Measurements from ENCODE around the gene SULT4A1.
"Not testable (repeated sequence)": the region's sequence is repeated elsewhere in the genome, so short reads cannot be mapped to it uniquely, and the experiment has no call there.

The SULT4A1 gene, protein sequence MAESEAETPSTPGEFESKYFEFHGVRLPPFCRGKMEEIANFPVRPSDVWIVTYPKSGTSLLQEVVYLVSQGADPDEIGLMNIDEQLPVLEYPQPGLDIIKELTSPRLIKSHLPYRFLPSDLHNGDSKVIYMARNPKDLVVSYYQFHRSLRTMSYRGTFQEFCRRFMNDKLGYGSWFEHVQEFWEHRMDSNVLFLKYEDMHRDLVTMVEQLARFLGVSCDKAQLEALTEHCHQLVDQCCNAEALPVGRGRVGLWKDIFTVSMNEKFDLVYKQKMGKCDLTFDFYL

DNA sequence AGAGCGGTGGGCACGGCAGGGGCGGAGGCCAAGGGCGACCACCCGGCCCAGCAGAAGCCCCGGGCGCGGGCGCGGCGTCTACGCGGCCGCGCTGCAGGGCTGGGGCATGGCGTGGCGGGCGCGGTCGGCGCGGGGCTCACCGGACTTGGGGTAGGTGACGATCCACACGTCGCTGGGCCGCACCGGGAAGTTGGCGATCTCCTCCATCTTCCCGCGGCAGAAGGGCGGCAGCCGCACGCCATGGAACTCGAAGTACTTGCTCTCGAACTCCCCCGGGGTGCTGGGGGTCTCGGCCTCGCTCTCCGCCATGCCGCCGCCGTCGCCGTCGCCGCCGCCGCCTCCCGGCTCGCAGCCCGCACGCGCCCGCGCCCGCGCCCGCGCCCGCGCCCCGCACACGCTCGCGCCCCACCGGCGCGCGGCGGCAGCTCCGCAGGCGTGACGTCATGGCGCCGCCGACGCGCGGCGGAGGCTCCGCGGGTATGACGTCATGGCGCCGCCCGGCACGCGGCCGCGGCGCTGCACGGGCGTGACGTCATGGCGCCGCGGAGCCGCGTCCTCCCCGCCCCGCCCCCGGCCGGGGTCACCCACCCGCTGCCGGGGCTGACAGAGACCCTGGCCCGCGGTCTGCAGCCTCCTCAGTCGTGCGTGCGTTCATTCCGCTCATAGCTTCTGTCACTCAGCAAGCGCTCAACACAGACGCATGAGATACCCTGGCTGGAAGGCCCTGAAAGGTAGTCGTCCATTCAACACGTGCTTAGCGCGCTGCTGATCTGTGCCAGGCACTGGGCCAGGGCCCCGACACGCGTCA, at the start of gene SULT4A1:
SULT4A1 (minus strand) TSS at position 440 of the 808 bp plus-strand sequence; CDS start at position 309, 131 bp downstream.
- DNase-seq (ENCODE audit: low read depth): no peak

DNA sequence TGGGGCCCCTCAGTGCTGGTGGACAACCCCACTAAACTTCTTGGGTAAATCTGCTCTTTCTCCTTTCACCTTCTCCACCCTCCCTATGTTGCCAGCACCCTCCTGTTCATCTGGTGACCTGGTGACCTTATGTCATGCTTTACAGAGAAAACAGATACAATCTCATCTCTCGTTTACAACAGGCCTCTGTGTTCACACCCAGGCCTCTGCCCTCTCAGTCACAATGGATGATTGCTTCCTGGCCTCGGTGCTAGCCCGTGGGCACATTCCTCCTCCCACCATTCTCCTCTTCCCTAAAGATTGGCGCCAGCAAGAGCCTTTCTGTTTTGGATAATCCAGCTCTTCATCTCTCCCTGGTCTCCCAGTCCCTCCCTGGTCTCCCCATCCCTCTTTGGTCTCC, 49.0 kb upstream of the SULT4A1 start:
- no peak for DNase-seq (ENCODE audit: low read depth)

DNA sequence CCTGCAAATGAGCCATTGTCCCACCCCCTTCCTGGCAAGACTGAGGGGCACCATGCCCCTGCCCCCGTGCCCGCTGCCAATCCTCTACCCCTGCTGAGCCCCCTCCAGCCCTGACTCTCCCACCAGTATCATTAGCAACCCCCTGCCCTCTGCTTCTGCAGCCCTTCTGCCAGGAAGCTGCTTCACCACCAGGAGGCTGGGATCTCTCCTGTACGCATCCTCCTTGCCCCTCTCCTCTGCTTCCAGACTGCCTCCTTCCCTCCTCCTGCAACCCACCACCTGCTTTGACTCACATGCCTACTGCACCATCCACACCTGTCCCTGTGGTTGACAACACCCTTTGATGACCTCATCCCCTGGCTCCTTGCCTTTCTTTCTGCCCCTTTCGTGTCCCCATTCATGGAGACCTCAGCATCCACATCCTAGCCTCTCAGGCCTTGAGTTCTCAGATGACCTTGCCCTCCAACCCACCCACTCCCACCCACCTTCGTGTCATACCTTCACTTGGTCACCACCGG, 47.9 kb upstream of the SULT4A1 start:
- DNase-seq (ENCODE audit: low read depth): no peak

DNA sequence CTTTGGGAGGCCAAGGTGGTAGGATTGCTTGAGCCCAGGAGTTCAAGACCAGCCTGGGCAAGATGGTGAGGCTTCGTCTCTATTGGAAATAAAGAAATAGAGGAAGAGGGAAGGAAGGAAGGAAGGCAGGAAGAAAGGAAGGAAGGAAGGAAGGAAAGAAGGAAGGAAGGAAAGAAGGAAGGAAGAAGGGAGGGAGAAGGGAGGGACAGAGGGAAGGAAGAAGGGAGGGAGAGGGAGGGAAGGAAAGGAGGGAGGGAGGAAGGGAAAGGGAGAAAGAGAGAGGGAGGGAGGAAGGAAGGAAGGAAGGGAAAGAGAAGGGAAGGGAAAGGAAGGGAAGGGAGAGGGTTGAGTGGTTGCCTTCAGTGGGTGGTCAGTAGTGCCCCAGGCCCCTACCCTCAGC, 47.4 kb upstream of the SULT4A1 start:
- DNase-seq (ENCODE audit: low read depth): no peak

DNA sequence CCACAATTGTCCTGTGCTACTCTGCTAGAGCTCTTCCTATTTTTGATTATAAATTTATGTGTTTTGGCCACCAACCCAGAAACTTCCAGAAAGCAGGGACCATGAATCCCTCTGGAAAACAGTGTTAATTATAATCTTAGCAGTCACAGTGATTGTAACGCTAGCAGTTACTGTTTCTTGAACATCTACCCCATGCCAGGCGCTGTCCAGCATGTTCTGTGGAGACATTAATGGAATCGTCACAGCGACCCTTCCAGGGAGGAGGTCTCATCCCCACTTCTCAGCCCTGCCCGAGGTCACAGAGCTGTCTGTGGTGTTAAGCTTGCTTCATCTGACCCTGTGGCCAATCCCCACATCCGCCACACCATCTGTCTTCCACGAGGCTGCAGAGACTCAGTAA, 43.4 kb upstream of the SULT4A1 start:
- DNase-seq (ENCODE audit: low read depth): no peak

DNA sequence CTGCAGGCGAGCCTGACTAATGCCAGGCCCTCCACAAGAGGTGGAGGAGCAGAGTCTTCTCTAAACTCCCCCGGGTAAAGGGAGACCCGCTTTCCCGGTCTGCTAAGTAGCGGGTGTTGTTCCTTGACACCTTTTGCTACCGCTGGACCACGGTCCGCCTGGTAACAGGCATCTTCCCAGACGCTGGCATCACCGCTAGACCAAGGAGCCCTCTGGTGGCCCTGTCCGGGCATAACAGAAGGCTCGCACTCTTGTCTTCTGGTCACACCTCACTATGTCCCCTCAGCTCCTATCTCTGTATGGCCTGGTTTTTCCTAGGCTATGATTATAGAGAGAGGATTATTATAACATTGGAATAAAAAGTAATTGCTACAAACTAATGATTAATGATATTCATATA, 42.1 kb upstream of the SULT4A1 start:
- DNase-seq (ENCODE audit: low read depth): not testable (repeated sequence)

DNA sequence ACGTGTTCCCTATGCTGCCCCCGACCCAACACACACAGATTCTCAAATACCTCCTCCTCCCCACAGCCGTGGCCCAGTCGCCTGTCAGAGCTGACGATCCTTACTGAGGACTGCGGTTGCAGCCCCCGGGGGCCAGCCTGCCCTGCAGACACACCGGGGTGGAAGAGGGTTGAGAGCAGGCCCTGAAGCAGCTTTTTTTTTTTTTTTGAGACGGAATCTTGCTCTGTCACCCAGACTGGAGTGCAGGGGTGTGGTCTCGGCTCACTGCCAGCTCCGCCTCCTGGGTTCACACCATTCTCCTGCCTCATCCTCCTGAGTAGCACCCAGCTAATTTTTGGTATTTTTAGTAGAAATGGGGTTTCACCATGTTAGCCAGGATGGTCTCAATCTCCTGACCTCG, 40.7 kb upstream of the SULT4A1 start:
- DNase-seq (ENCODE audit: low read depth): not testable (repeated sequence)

DNA sequence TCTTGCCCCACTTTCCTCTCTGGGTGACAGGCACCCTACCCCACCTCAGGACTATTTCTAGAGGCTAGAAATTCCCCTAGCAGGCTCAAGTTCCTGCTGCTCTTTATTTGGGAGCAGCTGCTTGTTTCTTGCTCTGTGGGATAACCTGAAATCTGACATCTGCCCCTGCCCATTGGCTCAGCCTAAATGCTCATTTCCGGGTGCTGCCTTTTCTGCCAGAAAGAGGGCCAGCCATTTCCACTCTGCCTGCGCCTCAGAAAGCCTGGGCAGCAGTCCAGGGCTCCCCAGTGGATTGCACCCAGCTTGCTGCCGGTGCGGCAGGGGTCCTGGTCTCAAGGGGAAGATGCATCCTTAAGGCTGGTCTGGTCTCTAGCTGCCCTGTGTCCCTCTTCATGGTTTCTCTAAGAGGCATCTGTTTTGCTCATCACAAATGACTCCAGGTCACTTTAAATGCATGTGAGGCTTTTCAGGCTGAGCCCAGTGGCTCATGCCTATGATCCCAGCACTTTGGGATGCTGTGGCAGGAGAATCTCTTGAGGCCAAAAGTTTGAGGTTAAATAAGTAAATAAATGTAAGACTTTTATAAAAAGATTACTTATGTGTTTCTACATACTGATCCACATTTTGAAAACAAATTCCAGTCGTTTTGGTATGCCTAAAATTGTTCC, 39.8 kb upstream of the SULT4A1 start:
- no peak for DNase-seq (ENCODE audit: low read depth)

DNA sequence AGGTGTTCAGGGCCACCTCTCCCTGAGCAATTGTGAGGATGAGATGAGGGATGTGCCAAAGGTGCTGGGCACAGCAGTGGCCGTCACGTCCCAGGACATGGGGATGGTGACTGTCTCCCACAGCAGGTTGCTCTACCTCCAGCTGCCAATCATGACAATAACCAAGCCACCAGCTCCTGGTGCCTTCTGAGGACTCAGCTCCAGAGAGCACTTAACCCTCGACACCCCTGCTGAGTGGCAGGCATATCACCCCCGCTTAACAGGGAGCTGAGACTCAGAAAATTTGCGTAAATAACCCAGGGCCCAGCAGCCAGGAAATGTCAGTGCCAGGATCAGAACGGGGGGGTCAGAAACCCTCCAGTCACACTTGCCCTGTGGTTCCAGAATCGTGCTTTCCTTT, 37.9 kb upstream of the SULT4A1 start:
- DNase-seq (ENCODE audit: low read depth): no peak

DNA sequence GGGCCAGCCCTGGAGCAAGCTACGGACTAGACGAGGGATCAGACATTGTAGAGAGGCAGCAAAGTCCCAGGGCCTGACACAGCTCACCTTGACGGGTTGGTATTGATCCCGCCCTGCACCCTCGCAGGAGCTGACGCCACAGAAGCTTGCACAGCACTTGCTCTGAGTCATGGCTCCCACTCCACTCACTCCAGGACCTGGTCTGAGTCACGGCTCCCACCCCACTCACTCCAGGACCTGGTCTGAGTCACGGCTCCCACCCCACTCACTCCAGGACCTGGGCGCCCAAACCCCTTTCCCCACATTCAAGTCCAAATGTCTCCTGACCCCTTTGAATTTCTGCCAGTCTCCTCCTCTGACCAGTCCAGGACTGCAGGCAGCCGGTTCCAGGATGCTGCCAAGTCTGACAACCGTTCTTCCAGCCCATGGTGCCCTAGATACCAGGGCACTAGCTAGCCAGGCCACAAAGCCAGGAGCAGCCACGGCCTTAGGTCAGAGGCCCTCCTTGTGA, 35.5 kb upstream of the SULT4A1 start:
- no peak for DNase-seq (ENCODE audit: low read depth)

DNA sequence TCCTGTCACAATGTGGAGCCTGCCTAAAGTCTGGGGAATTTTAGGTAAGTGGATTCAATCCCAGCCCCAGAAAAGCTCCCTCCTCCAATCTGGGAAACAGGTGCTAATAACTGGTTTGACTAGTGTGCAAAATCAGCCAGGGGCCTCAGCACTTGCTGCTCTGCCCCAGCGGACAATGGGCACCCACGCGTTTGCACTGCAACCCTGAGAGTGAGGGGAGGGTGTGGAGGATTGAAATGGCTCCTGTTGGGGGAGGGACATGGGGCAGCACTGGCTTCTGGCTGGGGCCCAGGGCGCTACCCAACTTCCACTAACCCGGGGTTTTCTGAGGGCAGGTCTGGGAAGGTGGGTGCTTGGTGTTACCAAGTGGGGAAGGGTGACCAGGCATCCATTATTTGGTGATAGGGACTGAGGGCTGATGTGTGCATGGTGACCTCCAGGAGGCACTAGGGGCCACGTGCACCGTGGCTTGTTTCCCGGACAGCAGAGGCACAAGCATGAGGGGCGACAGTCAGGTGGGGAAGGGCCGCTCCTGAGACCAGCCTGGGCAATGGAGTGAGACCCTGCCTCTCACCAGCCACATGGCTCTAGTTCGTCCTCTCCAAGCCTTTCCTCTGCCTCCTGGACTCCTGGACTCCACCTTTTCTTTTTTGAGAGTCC, 33.8 kb upstream of the SULT4A1 start:
- no peak for DNase-seq (ENCODE audit: low read depth)

DNA sequence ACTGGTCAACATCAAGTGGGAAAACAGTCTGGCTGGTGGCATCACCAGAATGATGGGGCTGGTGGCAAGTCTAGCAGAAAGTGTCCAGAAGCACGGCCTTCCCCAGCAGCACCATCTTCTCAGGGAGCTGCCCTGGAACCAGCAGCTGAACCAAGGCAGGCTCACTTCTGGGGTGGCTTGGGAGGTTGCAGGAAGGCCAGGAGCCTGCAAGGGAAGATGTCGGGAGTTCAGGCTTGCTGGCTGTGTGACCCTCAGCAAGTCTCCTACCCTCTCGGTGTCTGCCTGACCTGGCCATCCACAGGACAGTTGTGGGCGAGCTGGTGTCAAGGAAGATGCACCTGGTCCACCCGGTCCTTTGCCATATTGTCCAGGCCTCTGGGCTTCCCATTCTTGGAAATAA, 31.8 kb upstream of the SULT4A1 start:
- no peak for DNase-seq (ENCODE audit: low read depth)

DNA sequence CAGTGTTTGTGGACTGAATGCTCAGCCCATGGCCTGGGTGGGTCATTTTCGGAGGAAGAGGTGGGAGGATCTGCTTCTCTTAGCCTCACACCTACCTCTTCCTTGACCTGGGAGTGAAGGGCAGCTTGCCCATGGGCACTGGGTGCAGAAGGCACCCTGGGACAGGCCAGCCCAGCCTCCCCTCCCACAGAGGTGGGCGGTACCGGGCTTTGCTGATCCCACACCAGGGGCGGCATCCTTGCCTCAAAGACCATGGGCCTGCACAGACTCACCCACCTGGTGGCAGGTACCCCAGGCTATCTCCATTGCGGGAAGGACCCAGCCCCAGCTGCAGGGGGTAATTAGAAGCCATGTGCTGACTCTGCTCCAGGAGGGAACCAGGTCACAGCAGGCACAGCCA, 31.0 kb upstream of the SULT4A1 start:
- no peak for DNase-seq (ENCODE audit: low read depth)

DNA sequence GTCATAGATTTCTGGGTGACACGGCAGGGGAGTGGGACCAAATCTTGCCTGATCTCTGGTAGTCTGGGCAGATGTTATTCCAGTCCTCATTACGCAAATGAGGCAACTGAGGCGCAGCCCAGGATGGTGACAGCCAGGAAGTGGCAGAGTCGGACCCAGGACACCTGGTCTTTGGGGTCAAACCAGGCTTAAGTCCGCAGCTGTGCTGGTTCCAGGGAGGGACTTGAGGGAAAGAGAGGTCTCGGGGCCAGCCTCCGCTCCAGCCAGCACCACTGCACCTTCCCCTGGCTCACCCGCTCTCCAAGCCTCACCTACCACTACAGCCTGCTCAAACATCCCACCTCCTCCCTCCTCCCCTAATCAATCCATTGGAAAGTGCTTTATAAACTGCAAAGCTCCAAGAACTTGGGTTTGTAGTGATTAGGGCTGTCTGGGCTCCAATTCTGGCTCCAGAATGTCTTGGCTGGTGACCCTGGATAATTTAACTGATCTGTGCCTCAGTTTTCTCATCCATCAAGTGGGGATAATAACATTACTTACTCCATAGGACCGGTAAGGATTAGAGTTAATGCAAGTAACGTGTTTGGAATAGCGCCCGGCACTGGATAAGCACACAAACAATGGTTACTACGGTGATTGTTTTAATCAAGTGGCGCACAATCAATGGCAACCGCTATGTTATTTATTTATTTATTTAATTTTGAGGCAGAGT, 30.0 kb upstream of the SULT4A1 start:
- DNase-seq (ENCODE audit: low read depth): no peak

DNA sequence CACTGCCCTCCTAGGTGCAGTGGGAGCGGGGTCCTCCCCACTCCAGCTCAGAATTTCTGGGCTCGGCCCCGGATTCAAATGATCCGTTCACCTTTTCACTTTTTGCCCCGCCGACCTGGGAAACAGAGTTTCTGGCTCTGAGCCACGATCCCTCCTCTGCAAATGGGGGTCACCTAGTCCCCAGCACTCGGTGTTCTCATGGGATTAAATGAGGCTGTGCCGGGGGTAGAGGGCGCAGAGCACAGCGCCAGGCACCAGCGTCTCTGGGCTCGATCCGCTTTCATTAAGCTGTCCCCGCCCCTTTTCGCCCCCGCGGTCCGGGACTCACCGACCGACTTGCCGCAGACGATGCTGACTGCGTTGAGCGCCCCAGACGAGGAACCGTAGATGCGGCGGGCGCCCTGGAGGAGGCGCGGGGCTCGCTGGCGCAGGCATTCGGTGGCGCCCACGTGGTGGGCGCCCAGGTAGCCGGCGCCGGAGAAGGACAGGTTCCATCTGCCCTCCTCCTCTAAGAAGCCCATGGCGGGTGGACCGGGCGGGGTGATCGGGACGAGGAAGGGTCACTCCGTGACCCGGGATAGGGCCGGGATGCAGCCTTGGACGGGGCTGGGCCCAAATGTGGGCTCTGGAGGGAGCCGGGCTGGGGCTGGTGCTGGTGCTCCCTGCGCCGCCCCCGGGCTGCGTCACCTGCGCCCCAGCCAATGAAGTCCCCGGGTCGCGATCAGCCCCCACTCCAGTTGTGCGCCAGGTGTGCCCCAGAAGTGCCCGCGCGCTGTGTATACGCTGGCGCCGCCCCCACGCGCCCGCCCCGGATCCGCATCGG, 29.3 kb upstream of the SULT4A1 start, which contains the start of gene PNPLA5:
PNPLA5 (minus strand) TSS at position 654 of the 823 bp plus-strand sequence; CDS start at position 521, 133 bp downstream.
- DNase-seq (ENCODE audit: low read depth): no peak

DNA sequence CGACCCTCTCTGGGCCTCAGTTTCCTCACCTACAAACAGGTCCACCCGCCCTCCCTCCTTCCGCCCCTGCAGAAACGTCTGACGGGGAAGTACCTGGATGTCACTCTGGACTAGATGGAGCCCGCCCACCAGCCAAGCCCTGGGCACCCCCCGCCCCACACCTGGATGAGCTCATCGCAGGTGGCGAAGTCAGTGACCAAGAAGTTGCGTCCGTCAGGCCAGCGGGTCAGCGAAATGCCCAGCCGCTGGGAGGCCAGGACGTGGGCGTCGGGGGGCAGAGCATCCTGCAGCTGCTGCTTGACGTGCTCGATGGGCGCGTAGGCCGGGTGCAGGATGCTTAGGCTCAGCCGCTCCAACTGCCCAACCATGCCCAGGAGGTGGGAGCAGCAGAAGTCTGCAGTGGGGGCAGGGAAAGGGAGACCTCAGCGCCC, 28.6 kb upstream of the SULT4A1 start:
- no peak for DNase-seq (ENCODE audit: low read depth)

DNA sequence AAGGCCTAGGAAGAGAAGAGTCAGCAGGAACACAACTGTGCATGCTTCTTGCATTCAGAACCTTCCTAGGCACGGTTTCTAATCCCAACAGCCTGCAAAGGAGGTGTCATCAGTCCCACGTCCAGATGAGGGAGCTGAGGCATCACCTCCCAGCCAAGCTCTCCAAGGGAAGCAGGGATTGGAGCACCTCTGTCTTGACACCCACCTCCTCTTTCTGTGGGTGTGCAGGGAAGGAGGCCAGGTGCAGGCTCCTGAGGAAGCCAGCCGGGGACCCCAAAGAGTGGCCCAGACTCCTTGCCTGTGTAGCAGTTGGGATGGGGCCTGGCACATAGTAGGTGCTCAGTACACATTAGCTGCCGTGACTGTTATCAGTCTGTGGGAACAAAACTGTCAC, 27.5 kb upstream of the SULT4A1 start:
- DNase-seq (ENCODE audit: low read depth): no peak

DNA sequence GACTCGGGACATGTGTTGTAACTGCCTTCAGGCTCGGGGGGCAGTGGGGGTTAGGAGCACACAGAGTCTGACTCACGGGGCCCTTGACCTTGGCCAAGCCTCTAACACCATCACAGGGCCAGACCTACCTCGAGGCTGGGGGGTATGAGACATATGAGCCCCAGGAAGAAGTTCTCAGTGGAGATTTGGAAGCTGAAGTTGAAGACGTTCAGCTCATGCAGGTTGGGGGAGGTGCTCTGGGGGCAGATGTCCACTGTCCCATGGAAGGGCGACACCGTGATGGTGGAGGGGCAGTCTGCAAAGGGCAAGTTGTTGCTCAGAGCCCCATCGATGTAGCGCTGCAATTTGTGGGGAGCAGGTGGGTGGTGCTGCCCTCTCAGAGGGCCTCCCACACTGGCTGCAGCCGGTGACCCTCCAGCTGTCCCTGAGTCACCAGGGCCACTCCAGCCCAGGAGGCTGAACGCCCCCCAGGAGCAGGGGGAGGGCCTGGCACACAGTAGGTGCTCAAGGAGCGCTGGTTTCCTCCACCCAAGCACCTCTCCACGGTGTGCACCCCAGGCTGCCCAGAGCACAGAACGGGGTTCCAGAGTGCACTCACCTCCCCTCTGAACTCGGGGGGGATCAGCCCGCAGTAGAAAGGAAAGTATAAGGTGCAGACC, 27.0 kb upstream of the SULT4A1 start:
- no peak for DNase-seq (ENCODE audit: low read depth)

DNA sequence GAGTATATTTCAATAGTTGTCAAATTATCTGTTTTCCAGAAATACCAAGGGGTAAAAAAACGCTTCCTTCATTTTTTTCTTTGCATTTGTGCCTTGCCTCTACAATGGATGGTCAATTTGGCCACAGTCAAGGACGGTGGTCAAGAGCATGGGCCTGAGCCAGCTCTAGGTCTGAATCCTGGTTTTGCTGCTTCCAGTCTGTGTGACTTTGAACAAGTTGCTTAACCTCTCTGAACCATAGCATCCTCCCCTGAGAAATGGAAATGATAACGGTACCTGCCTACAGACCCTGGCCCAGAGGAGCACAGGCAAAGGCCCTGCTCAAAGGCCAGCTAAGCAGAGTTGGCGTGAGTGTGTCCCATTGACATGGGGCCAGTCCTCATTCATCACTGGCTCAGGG, 26.4 kb upstream of the SULT4A1 start:
- DNase-seq (ENCODE audit: low read depth): no peak

DNA sequence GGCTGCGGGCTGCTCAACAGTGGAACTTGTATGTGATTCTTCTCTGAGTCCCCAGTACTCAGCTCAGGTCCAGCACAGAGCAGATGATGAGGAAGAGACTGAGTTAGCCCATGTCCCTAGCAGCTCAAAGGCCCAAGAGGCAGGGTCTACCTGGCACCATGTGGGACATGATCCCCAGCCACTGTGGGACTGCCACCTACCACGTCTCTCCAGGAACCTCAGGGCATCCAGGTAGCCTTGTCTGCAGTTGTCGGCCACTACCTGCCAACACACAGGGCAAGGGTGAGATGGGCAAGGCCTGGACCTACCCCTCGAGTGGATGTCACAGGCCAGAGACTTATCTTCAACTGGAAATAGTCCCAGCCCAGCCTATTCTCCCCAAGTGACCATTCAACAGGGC, 25.1 kb upstream of the SULT4A1 start:
- no peak for DNase-seq (ENCODE audit: low read depth)
